Kidney (tissue), 14 donors: ENCODE data around the gene RASL11B. TPM values are rescaled to one million over a fixed set of nuclear protein-coding genes. Genes with fewer than 3 reads are reported as not detected.

Source experiments
- DNase-seq, 5 donors: peaks; one replicate each; pipeline ENCODE4 v3.0.0-alpha.2; 2013 to 2020
- FAIRE-seq: peaks from 2 replicates; lab custom pipeline; 2012; peaks lifted over from hg19 to GRCh38; lab: Jason Lieb, UNC
- H3K27ac ChIP-seq, 2 donors: one replicate each; pipeline ENCODE4 v1.7.0; 2013; ENCODE audit warnings: low read depth in 2 of 2, low read length in 2 of 2, inconsistent platforms in 1 of 2
- H3K27me3 ChIP-seq: one replicate; pipeline ENCODE4 v1.7.1; 2013; ENCODE audit warnings: low read length, inconsistent platforms; ENCODE audit not compliant: control insufficient read depth, insufficient read depth
- H3K36me3 ChIP-seq, 3 donors: one replicate each; pipeline versions ENCODE4 v1.7.0 to v1.7.1; 2013; ENCODE audit warnings: low read length in 3 of 3, control low read depth in 1 of 3, inconsistent platforms in 1 of 3; ENCODE audit not compliant: insufficient read depth in 3 of 3, control insufficient read depth in 2 of 3
- H3K4me1 ChIP-seq, 3 donors: one replicate each; pipeline versions ENCODE4 v1.7.0 to v1.7.1; 2013; ENCODE audit warnings: low read length in 3 of 3, inconsistent platforms in 1 of 3, low read depth in 1 of 3; ENCODE audit not compliant: control insufficient read depth in 2 of 3, insufficient read depth in 2 of 3
- H3K4me3 ChIP-seq, 3 donors: one replicate each; pipeline versions ENCODE4 v1.7.0 to v1.8.1; 2013; ENCODE audit warnings: low read length in 3 of 3, control low read depth in 1 of 3, inconsistent platforms in 1 of 3
- H3K9ac ChIP-seq, 3 donors: one replicate each; pipeline versions ENCODE4 v1.7.0 to v1.7.1; 2013; ENCODE audit warnings: low read length in 3 of 3, control low read depth in 1 of 3, inconsistent platforms in 1 of 3
- H3K9me3 ChIP-seq, 3 donors: one replicate each; pipeline versions ENCODE4 v1.7.0 to v1.7.1; 2013; ENCODE audit warnings: low read length in 3 of 3, control low read depth in 1 of 3, inconsistent platforms in 1 of 3; ENCODE audit not compliant: control insufficient read depth in 2 of 3, insufficient read depth in 1 of 3
- intact Hi-C: fragments of 100-400 bp; cut with DNase I; formaldehyde crosslinking; loops from one replicate; pipeline ENCODE4 v1.11.1; 2022
- polyA plus RNA-seq: library from polyadenylated mRNA; stranded (reverse); fragments of 350-450 nt; fragmentation: Illumina TruSeq; extraction: RNeasy Lipid Tissue Mini Kit (QIAGEN cat#74804); gene quantifications from one replicate; pipeline ENCODE4 v1.2.3, GENCODE V29; 2014; ENCODE audit warnings: low read depth, low replicate concordance; ENCODE audit not compliant: insufficient read depth
- total RNA-seq: library from RNA; stranded (reverse); fragmentation: NEBNext Ultra II Directional; extraction: Animal tissue kit (Norgen Biotek cat#: 25700); gene quantifications from one replicate; pipeline ENCODE4 v1.2.1, GENCODE V29; 2021
- TF ChIP-seq, protein P1 (sequence below): IDR thresholded peaks from 3 replicates; pipeline ENCODE4 v1.5.1; 2012; ENCODE audit warnings: mild to moderate bottlenecking, moderate library complexity, borderline replicate concordance; ENCODE audit not compliant: insufficient read depth; ENCODE audit errors: extremely low read depth
- donor health status: control.
- donor health status: control.
- donor health status: control.
- donor health status: control.
- donor health status: control.
- donor health status: DM: yes; HTN: yes; CAD: no.
- donor health status: Normal renal cell carcinoma (clear cell type).

RASL11B gene
- total and polyA plus RNA-seq, 2 donors from 2014 or later, result 4.3 to 45.9 TPM

DNA sequence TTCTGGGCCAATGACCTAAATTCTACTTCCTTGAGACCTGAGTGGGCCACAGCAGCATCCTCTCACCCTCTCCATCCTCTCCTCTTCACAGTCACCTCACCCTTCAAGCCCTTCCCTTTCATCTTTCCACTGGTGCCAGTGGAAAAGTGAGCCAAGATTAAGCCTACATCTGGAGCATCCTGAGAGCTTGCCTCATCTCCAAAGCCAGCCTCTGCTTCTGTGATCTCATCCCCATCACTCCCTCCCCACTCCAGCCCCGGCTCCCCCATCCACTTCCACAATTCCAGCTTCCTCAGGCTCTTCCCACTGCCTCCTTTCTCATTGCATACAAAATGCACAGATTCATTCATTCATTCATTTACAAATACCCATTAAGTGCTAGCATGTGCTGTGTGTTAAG lies 10.1 kb upstream of the RASL11B start:
- Histone ChIP-seq H3K4me3 (no peak overlapping the region), H3K9me3 (no peaks in the 10 kb centered on the region), H3K4me1 (peaks cover 0 to 8% (median 0%) of the 10 kb centered on the region in 3 donors), H3K27me3 (no peaks in the 10 kb centered on the region), H3K9ac (no peak overlapping the region), H3K36me3 (no peaks in the 10 kb centered on the region), H3K27ac (no peak overlapping the region)
- FAIRE-seq (no peak), DNase-seq (no peak)
- intact Hi-C loops, result loop anchor here (10.0 kb wide), 1 partner anchor 107 kb away; no protein-coding TSS in a partner anchor
- TF ChIP-seq, protein P1, sequence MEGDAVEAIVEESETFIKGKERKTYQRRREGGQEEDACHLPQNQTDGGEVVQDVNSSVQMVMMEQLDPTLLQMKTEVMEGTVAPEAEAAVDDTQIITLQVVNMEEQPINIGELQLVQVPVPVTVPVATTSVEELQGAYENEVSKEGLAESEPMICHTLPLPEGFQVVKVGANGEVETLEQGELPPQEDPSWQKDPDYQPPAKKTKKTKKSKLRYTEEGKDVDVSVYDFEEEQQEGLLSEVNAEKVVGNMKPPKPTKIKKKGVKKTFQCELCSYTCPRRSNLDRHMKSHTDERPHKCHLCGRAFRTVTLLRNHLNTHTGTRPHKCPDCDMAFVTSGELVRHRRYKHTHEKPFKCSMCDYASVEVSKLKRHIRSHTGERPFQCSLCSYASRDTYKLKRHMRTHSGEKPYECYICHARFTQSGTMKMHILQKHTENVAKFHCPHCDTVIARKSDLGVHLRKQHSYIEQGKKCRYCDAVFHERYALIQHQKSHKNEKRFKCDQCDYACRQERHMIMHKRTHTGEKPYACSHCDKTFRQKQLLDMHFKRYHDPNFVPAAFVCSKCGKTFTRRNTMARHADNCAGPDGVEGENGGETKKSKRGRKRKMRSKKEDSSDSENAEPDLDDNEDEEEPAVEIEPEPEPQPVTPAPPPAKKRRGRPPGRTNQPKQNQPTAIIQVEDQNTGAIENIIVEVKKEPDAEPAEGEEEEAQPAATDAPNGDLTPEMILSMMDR, result no peak

DNA sequence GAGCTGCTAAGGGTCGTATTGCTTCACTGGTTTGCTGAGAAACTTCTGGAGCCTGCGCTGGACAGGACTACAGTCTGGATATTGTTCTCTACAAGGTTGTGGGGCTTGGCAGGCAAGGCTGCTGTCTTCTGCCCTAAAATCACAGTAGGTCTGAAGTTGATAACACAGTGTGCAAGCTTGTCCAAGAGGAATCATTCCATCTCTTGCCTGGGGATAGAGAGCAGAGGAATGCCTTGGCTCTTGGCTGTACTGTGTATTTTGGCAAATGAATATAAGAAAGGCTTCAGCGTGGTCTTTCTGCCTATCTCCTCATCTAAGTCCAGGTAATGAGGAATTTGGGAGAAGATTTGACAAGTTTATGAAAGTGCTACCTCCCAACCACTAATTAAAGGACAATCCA lies 9.4 kb upstream of the RASL11B start:
- Histone ChIP-seq H3K36me3 (no peaks in the 10 kb centered on the region), H3K9me3 (no peaks in the 10 kb centered on the region), H3K9ac (no peak overlapping the region), H3K4me3 (no peak overlapping the region), H3K27me3 (no peaks in the 10 kb centered on the region), H3K4me1 (peaks cover 0 to 6% (median 0%) of the 10 kb centered on the region in 3 donors), H3K27ac (no peak overlapping the region)
- DNase-seq, result no peak
- TF ChIP-seq, protein P1, result no peak
- intact Hi-C loops, result loop anchor here (10.0 kb wide), 1 partner anchor 108 kb away; no protein-coding TSS in a partner anchor
- no peak for FAIRE-seq

DNA sequence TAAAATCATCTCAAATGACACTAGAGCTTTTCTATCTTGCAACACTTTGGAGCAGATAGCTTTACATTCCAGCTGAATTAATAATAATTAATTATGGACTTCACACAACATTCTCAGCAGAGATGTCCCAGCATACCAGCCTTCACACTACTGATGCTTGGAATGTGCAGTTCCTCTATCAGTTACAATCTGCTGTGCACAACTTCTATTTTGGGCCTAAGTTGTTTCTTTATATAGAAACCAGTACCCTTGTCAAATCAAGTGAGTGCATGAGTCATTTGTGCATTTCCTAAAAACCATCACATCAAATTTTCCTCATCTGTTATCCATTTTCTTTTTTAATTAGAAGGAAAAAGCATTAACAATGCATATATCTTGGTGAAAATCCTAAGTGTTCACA lies 8.8 kb upstream of the RASL11B start:
- DNase-seq, result no peak
- FAIRE-seq, result no peak

More for the DNA sequence above, 8.8 kb upstream of the RASL11B start:
- Histone ChIP-seq H3K27ac (no peak overlapping the region), H3K9ac (no peak overlapping the region), H3K27me3 (no peaks in the 10 kb centered on the region), H3K4me1 (peaks cover 0 to 3% (median 0%) of the 10 kb centered on the region in 3 donors), H3K36me3 (no peaks in the 10 kb centered on the region), H3K9me3 (peaks cover 0 to 5% (median 0%) of the 10 kb centered on the region in 3 donors), H3K4me3 (no peak overlapping the region)
- TF ChIP-seq, protein P1, result no peak
- intact Hi-C loops, result loop anchor here (10.0 kb wide), 1 partner anchor 109 kb away; no protein-coding TSS in a partner anchor
